Smooth muscle cell (in vitro differentiated cells): ENCODE results near the gene IDUA. TPM values are rescaled to one million over a fixed set of nuclear protein-coding genes. Genes with fewer than 3 reads are reported as not detected.

ENCODE experiments used
- DNase-seq: peaks from one replicate; lab custom pipeline; 2025; ENCODE audit not compliant: unreplicated experiment; lab: John Stamatoyannopoulos, UW
- H2AFZ ChIP-seq: fragments of 200-600 bp; sonication (generic); 2 replicates; pipeline ENCODE4 v1.6.0; 2016; ENCODE audit warnings: antibody characterized with exemption, low read depth, mild to moderate bottlenecking
- H3F3A ChIP-seq: fragments of 200-600 bp; sonication (generic); 2 replicates; pipeline ENCODE4 v1.6.0; 2017; ENCODE audit warnings: antibody characterized with exemption, low read depth
- H3K27ac ChIP-seq: fragments of 200-600 bp; sonication (generic); 2 replicates; pipeline ENCODE4 v1.5.1; 2016; ENCODE audit warnings: low read depth, mild to moderate bottlenecking
- H3K27me3 ChIP-seq: fragments of 200-600 bp; sonication (generic); 2 replicates; pipeline ENCODE4 v1.6.1; 2016; ENCODE audit warnings: low read depth, mild to moderate bottlenecking
- H3K36me3 ChIP-seq: fragments of 200-600 bp; sonication (generic); 2 replicates; pipeline ENCODE4 v1.5.1; 2016; ENCODE audit warnings: low read depth
- H3K4me1 ChIP-seq: fragments of 200-600 bp; sonication (generic); 2 replicates; pipeline ENCODE4 v1.5.1; 2016; ENCODE audit warnings: low read depth
- H3K4me2 ChIP-seq: fragments of 200-600 bp; sonication (generic); 2 replicates; pipeline ENCODE4 v1.6.0; 2016; ENCODE audit warnings: mild to moderate bottlenecking
- H3K4me3 ChIP-seq: fragments of 200-600 bp; sonication (generic); 2 replicates; pipeline ENCODE4 v1.5.1; 2016; ENCODE audit warnings: mild to moderate bottlenecking
- H3K79me2 ChIP-seq: fragments of 200-600 bp; sonication (generic); 2 replicates; pipeline ENCODE4 v1.6.0; 2016; ENCODE audit warnings: low read depth, mild to moderate bottlenecking
- H3K9ac ChIP-seq: fragments of 200-600 bp; sonication (generic); 2 replicates; pipeline ENCODE4 v1.6.0; 2016; ENCODE audit warnings: low read depth
- H3K9me3 ChIP-seq: fragments of 200-600 bp; sonication (generic); replicated peaks from 2 replicates; pipeline ENCODE4 v1.5.1; 2016; ENCODE audit warnings: low read depth
- H4K20me1 ChIP-seq: fragments of 200-600 bp; sonication (generic); 2 replicates; pipeline ENCODE4 v1.6.0; 2016; ENCODE audit warnings: low read depth
- CTCF ChIP-seq: fragments of 200-600 bp; sonication (generic); IDR thresholded peaks from 2 replicates; pipeline ENCODE4 v1.5.1; 2017; ENCODE audit warnings: borderline replicate concordance, mild to moderate bottlenecking, antibody characterized with exemption; ENCODE audit not compliant: insufficient read depth, poor library complexity, severe bottlenecking
- WGBS: methylation state at CpG from one replicate; pipeline ENCODE4 v1.1.7; 2016; ENCODE audit warnings: low lambda C conversion rate; 5-methylcytosine and 5-hydroxymethylcytosine counted together
- polyA plus RNA-seq: library from polyadenylated mRNA; unstranded; fragments of >200 nt; fragmentation: Nextera tagmentation; extraction: Ambion mirVana; gene quantifications from 2 replicates; pipeline ENCODE4 v1.2.1, GENCODE V29; 2016
- total RNA-seq: library from RNA; depleted of rRNA; stranded (reverse); fragments of >200 nt; gene quantifications from 2 replicates; pipeline ENCODE4 v1.2.3, GENCODE V29; 2014

Gene IDUA
- total and polyA plus RNA-seq, 2 experiments from 2014 or later, result 6.3 to 49.9 TPM

DNA sequence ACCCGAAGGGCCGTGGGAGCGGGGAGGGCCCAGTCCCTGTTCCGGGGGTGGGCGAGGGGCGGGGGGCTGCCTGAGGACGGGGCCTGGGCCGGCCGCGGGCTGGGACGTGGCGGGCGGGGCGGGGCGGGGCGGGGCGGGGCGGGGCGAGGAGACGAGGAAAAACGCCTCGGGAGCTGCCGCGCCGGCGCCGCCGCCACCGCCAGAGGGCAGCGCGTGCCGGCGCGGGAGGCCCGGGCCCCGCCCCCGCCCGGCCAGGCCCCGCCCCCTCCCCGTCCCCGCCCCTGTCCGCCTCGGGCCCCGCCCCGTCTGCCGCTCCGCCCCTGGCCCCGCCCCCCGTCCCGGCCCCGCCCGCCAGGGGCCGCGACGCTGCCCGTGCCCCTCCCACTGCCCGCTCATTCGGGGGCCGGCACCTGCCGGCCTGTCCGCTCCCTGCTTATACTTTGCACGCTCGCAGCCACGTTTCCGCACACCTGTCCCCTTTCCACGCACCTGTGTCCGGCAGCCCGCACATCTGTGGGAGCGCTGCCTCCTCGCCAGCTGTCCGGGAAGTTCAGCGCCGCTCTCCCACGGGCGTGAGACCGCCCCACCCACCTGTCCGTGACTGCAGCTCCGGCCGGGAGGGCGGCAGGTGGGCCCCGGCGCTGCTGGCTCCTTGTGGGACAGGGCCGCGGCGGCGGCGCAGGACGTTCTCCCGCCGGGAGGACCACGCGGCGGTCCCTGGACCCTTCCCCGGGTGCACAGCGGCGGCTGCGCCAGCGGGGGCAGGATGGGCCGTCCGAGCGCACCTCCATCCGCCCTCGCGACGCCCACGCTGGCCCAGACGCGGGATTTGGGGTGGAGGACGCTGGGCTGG lies 22.9 kb downstream of the IDUA start:
- Histone ChIP-seq H3K4me2 (peak overlapping the region; percentile 99), H2AFZ (peak overlapping the region; percentile 98), H3K27ac (peak overlapping the region; percentile 65), H3K79me2 (no peaks in the 10 kb centered on the region), H3K9ac (peak overlapping the region; percentile 57), H3K4me1 (peaks cover 8% of the 10 kb centered on the region), H4K20me1 (peaks cover 26% of the 10 kb centered on the region), H3F3A (peaks cover 9% of the 10 kb centered on the region), H3K9me3 (no peaks in the 10 kb centered on the region), H3K4me3 (peak overlapping the region; percentile 82), H3K36me3 (no peaks in the 10 kb centered on the region), H3K27me3 (peaks cover 37% of the 10 kb centered on the region)
- DNase-seq, result peak; percentile 54
- TF ChIP-seq CTCF, result peak; percentile 2
- WGBS, result 2% methylated on average over 36 of the region's 109 CpGs

GRCh38 chr4:1010395-1011021 lies 23.7 kb downstream of the IDUA start:
- no peaks in the 10 kb centered on the region for H3K79me2 ChIP-seq
- DNase-seq, result peak; percentile 47
- H3K27ac ChIP-seq, result peak overlapping the region; percentile 65
- peaks cover 31% of the 10 kb centered on the region for H3K27me3 ChIP-seq
- H3K4me3 ChIP-seq, result peak overlapping the region; percentile 57
- H3K9me3 ChIP-seq, result no peaks in the 10 kb centered on the region
- H3K36me3 ChIP-seq, result no peaks in the 10 kb centered on the region
- TF ChIP-seq CTCF, result no peak
- H3F3A ChIP-seq, result peaks cover 9% of the 10 kb centered on the region
- 7% methylated on average over 34 of the region's 36 CpGs for WGBS
- peaks cover 33% of the 10 kb centered on the region for H4K20me1 ChIP-seq
- peak overlapping the region; percentile 91 for H3K4me2 ChIP-seq
- no peak overlapping the region for H3K9ac ChIP-seq
- H2AFZ ChIP-seq, result peak overlapping the region; percentile 75
- peaks cover 12% of the 10 kb centered on the region for H3K4me1 ChIP-seq

GRCh38 chr4:1011022-1011665 lies 24.3 kb downstream of the IDUA start, which contains the start of gene FGFRL1:
Gene FGFRL1 (plus strand): TSS chr4:1011626. CDS start chr4:1012486, 860 bp downstream.
- DNase-seq, result peak; percentile 85

More at GRCh38 chr4:1011022-1011665, 24.3 kb downstream of the IDUA start, which contains the start of gene FGFRL1:
- Histone ChIP-seq H3K9me3 (no peaks in the 10 kb centered on the region), H3K4me2 (peak within 1 kb of the TSS; percentile 91), H2AFZ (peak within 1 kb of the TSS; percentile 75), H3K27ac (peak within 1 kb of the TSS; percentile 65), H3K4me1 (peaks cover 12% of the 10 kb centered on the region), H3K27me3 (peaks cover 31% of the 10 kb centered on the region), H3F3A (peaks cover 9% of the 10 kb centered on the region), H4K20me1 (peaks cover 40% of the 10 kb centered on the region), H3K9ac (no peak within 1 kb of the TSS), H3K4me3 (peak within 1 kb of the TSS; percentile 57), H3K36me3 (no peaks in the 10 kb centered on the region), H3K79me2 (no peaks in the 10 kb centered on the region)
- no peak for TF ChIP-seq CTCF
- WGBS, result under 1% methylated on average over 32 of the region's 89 CpGs
